Keratinocyte (primary cell): ENCODE data around the gene BCL2L12. TPM values are rescaled to one million over a fixed set of nuclear protein-coding genes. Genes with fewer than 3 reads are reported as not detected.
A peak's percentile ranks its signal among the peaks of the same experiment; 100 is the strongest.

ENCODE experiments used
- DNase-seq: peaks from one replicate; pipeline ENCODE4 v3.0.0-alpha.2; 2011; ENCODE audit warnings: low read depth, missing footprints, low spot score
- FAIRE-seq: peaks from 2 replicates; lab custom pipeline; 2011; peaks lifted over from hg19 to GRCh38; lab: Jason Lieb, UNC
- H2AFZ ChIP-seq: 2 replicates; pipeline ENCODE4 v1.6.0; 2012; ENCODE audit warnings: low read length, control low read depth, inconsistent platforms; ENCODE audit not compliant: control insufficient read depth
- H3K27ac ChIP-seq: 2 replicates; pipeline ENCODE4 v1.5.1; 2011; ENCODE audit warnings: low read length; ENCODE audit not compliant: control insufficient read depth, insufficient read depth
- H3K27me3 ChIP-seq: 3 replicates; pipeline ENCODE4 v1.6.0; 2011; ENCODE audit warnings: low read length; ENCODE audit not compliant: control insufficient read depth, insufficient read depth; ENCODE audit errors: extremely low read depth
- H3K36me3 ChIP-seq, 2 experiments: 2 replicates in 1 of 2; 3 replicates in 1 of 2; pipeline ENCODE4 v1.5.1; 2011; ENCODE audit warnings: low read length in 2 of 2, mild to moderate bottlenecking in 1 of 2; ENCODE audit not compliant: control insufficient read depth in 2 of 2, insufficient read depth in 2 of 2; ENCODE audit errors: extremely low read depth in 1 of 2
- H3K4me1 ChIP-seq: 3 replicates; pipeline ENCODE4 v1.5.1; 2011; ENCODE audit warnings: low read length; ENCODE audit not compliant: control insufficient read depth, insufficient read depth; ENCODE audit errors: extremely low read depth
- H3K4me2 ChIP-seq: 3 replicates; pipeline ENCODE4 v1.6.0; 2011; ENCODE audit warnings: low read depth, low read length; ENCODE audit not compliant: control insufficient read depth, insufficient read depth; ENCODE audit errors: extremely low read depth
- H3K4me3 ChIP-seq, 3 experiments: fragments of 200-600 bp in 1 of 3; sonication (generic) in 1 of 3; 2 replicates in 2 of 3; 3 replicates in 1 of 3; pipeline ENCODE4 v1.5.1; 2011 to 2016; ENCODE audit warnings: low read length in 3 of 3, mild to moderate bottlenecking in 3 of 3, control low read depth in 2 of 3, inconsistent platforms in 1 of 3, low read depth in 1 of 3, mixed read lengths in 1 of 3, mixed run types in 1 of 3, moderate library complexity in 1 of 3; ENCODE audit not compliant: control insufficient read depth in 2 of 3, insufficient read depth in 2 of 3; ENCODE audit errors: extremely low read depth in 1 of 3
- H3K79me2 ChIP-seq: 2 replicates; pipeline ENCODE4 v1.6.0; 2012; ENCODE audit warnings: low read length; ENCODE audit not compliant: control insufficient read depth, insufficient read depth
- H3K9ac ChIP-seq: 3 replicates; pipeline ENCODE4 v1.6.0; 2011; ENCODE audit warnings: low read length; ENCODE audit not compliant: control insufficient read depth, insufficient read depth; ENCODE audit errors: extremely low read depth
- H3K9me1 ChIP-seq: 3 replicates; pipeline ENCODE4 v1.6.0; 2011; ENCODE audit warnings: low read length; ENCODE audit not compliant: control insufficient read depth, insufficient read depth; ENCODE audit errors: extremely low read depth
- H3K9me3 ChIP-seq: 2 replicates; pipeline ENCODE4 v1.5.1; 2012; ENCODE audit warnings: low read depth, low read length; ENCODE audit not compliant: control insufficient read depth
- H4K20me1 ChIP-seq: 3 replicates; pipeline ENCODE4 v1.6.0; 2011; ENCODE audit warnings: low read length; ENCODE audit not compliant: control insufficient read depth, insufficient read depth; ENCODE audit errors: extremely low read depth
- CTCF ChIP-seq, 3 experiments: IDR thresholded peaks in 1 of 3; conservative IDR thresholded peaks in 1 of 3; optimal IDR thresholded peaks in 1 of 3; 2 replicates in 2 of 3; 3 replicates in 1 of 3; pipeline versions ENCODE3 to v1.5.1; 2011; ENCODE audit warnings: low read length in 3 of 3, mild to moderate bottlenecking in 3 of 3, moderate library complexity in 2 of 3, control low read depth in 1 of 3, inconsistent platforms in 1 of 3; ENCODE audit not compliant: insufficient read depth in 2 of 3; ENCODE audit errors: extremely low read depth in 1 of 3
- EZH2 ChIP-seq: IDR thresholded peaks from one replicate; pipeline ENCODE4 v1.6.1; 2012; ENCODE audit warnings: inconsistent platforms, mild to moderate bottlenecking, low read length, moderate library complexity
- dilution Hi-C: fragments of 300-500 bp; cut with MboI; formaldehyde crosslinking; loops from one replicate; pipeline ENCODE4 v1.7.0; 2020; ENCODE audit warnings: low sequenced_read_pairs; ENCODE audit not compliant: extremely low pct_ligation_motif_present
- polyA plus RNA-seq, 5 experiments: library from polyadenylated mRNA; depleted of rRNA in 3 of 5; stranded (reverse) in 3 of 5; stranded (forward) in 1 of 5; unstranded in 1 of 5; fragments of >200 nt; gene quantifications; 1 replicate in 1 of 5; 2 replicates in 3 of 5; 3 replicates in 1 of 5; pipeline versions ENCODE4 v1.2.1 to v1.2.3, GENCODE V29; 2011 to 2012; ENCODE audit warnings: missing spikeins in 2 of 5, low read depth in 1 of 5, low replicate concordance in 1 of 5

Gene BCL2L12
- polyA plus RNA-seq, 1 donor (not counting 4 experiments of a cell fraction or from before 2014, with no cell fraction given): 14.8 TPM

DNA sequence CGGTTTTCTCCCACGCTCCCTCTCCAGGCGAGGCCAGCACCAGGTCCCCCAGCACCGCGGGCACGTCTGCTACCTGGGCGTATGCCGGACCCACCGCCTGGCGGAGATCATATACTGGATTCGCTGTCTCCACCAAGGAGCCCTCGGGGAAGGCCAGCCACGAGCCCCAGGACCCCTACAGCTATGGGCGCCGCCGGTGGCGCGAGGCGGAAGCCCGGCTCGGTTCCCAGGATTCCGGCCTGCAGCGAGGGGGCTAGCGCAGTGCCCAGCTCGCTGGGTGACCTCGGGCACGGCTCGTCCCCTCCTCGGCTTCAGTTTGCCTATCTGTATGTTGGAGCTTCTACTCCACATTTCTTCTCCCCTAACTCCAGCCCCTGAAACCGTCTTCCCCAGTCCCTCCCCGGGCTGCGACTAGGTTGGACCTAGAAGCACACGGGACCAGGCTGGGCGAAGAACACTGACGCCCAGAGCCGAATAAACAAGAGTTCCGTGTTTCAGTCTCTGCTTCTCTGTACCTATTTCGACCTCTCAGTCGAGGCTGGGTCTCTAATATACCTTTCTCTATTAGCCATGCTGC, 24.4 kb downstream of the BCL2L12 start:
- H3K79me2 ChIP-seq: peaks cover 2% of the 10 kb centered on the region
- H3K27me3 ChIP-seq: no peaks in the 10 kb centered on the region
- peak overlapping the region; percentile 93 for H3K4me2 ChIP-seq
- no peak overlapping the region for H3K27ac ChIP-seq
- no peak for DNase-seq
- H2AFZ ChIP-seq: peak overlapping the region; percentile 9
- H3K9ac ChIP-seq: peak overlapping the region; percentile 56
- H4K20me1 ChIP-seq: peaks cover 7% of the 10 kb centered on the region
- H3K36me3 ChIP-seq: peaks cover 16 to 20% of the 10 kb centered on the region in 2 experiments
- no peaks in the 10 kb centered on the region for H3K9me3 ChIP-seq
- dilution Hi-C loops: no loop called here
- FAIRE-seq: peak; percentile 55
- TF ChIP-seq CTCF (optimal IDR thresholded peaks at IDR 0.05 in 1 of 3, IDR thresholded peaks at IDR 0.05 in 1 of 3, conservative IDR thresholded peaks at IDR 0.05 in 1 of 3; ENCODE audit: extremely low read depth in 1 of 3, insufficient read depth in 2 of 3, low read length in 3 of 3) (no peak), EZH2 (no peak)
- H3K9me1 ChIP-seq: no peaks in the 10 kb centered on the region
- H3K4me1 ChIP-seq: peaks cover 21% of the 10 kb centered on the region
- H3K4me3 ChIP-seq: peak overlapping the region; percentile 9 to 60 (median 47)

DNA sequence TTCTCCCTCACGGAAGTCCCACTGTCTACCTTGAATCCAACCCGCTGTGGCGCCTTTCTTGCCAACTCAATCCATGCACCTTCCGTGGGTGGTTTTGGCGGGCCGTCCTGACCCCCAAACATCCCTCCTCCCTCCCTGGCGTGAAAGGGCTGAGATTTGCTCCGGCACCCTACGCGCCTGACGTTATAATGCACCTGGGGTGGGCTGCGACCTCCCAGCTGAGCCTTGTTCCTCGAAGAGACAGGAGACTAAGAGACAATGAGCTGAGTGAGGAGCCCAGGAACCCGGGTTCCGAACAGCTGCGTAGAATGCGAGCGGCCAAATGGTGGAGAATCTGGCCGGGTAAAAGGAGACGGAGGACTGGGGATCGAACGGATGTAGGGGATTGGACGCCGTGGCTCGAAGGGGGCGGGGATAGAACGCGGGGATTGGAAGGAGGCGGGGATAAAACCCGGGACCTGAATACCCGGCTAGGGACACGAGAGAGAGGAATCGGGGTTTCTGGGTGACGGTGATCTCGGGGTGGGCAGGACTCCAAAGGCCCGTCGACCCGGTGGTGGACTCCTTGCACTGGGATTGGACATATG, 25.0 kb downstream of the BCL2L12 start, which contains the start of gene CPT1C:
TSS of gene CPT1C (plus strand) at position 461 of the 587 bp plus-strand sequence. CDS start 1,137 bp downstream, outside the sequence.
- FAIRE-seq (no peak), DNase-seq (no peak)
- TF ChIP-seq EZH2: no peak
- no peak for TF ChIP-seq CTCF (optimal IDR thresholded peaks at IDR 0.05 in 1 of 3, IDR thresholded peaks at IDR 0.05 in 1 of 3, conservative IDR thresholded peaks at IDR 0.05 in 1 of 3; ENCODE audit: extremely low read depth in 1 of 3, insufficient read depth in 2 of 3, low read length in 3 of 3)
- Histone ChIP-seq H4K20me1 (peaks cover 7% of the 10 kb centered on the region), H2AFZ (peak within 1 kb of the TSS; percentile 30), H3K9ac (peak within 1 kb of the TSS; percentile 56), H3K9me1 (no peaks in the 10 kb centered on the region), H3K4me2 (peak within 1 kb of the TSS; percentile 93), H3K36me3 (peaks cover 11 to 16% of the 10 kb centered on the region in 2 experiments), H3K9me3 (no peaks in the 10 kb centered on the region), H3K27me3 (no peaks in the 10 kb centered on the region), H3K27ac (no peak within 1 kb of the TSS), H3K4me1 (peaks cover 21% of the 10 kb centered on the region), H3K4me3 (peak within 1 kb of the TSS; percentile 9 to 60 (median 47)), H3K79me2 (peaks cover 2% of the 10 kb centered on the region)
- dilution Hi-C loops: no loop called here
